HFF-Myc (cell line): Measurements from ENCODE around the gene MLN.

Experiments used
- DNase-seq: peaks from one replicate; pipeline ENCODE4 v3.0.0-alpha.2; 2011; ENCODE audit warnings: low read depth; ENCODE audit errors: extremely low read depth
- H3K4me3 ChIP-seq: replicated peaks from 2 replicates; pipeline ENCODE4 v1.5.1; 2011; ENCODE audit warnings: low read depth, mild to moderate bottlenecking, control low read depth, low read length
- TF ChIP-seq, protein P1 (sequence below): IDR thresholded peaks from 2 replicates; pipeline ENCODE4 v1.5.1; 2012; ENCODE audit warnings: mild to moderate bottlenecking, low read depth, low read length, control low read depth; ENCODE audit errors: missing control alignments

MLN gene

DNA sequence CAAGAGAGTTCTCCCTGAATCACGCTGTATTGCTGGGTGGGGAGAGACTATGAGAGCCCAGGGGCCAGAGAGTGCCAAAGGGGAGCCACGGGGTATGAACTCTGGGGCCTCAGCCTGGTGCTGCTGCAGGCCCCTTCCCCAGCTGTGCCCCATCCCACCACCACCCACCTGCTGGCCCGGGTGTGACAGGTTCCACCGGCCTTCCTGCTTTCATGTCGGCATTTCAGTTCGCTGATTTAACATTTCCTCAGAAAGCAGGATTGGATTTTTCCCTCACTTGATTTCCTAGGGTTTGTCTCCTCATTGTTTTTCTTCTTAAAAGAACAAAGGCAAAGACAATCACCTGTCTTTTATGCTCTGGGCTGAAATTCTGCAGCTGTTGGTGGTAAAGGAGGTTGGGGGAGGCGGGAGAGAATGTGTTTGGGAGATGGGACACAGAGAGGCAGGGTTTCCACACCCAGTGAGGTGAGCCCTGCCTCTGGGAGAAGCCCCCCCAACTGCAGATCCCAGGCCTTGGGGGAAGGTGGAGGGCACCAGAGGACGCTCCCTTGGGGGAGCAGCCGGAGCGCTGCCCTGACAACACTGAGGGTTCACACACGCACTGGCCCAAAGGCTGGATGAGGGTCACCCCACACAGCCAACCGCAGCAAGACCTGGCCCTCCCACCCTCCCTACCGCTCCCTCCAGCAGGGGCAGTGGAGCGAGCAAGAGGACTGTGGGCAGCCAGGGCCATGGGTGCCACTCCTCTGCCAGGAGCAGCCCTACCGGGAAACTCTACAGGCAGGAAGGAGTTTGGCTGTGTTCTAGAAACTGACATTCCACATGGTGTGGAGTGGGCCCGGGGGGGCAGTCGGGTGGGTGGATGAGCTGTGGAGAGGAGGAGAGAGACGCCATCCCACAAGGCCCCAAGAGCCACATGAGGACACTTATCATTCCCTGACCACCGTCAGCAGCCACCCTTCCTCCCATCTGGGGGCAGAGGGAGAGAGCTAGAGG lies 10.5 kb upstream of the MLN start:
- H3K4me3 ChIP-seq = no peak overlapping the region
- DNase-seq = no peak
- TF ChIP-seq, protein P1, sequence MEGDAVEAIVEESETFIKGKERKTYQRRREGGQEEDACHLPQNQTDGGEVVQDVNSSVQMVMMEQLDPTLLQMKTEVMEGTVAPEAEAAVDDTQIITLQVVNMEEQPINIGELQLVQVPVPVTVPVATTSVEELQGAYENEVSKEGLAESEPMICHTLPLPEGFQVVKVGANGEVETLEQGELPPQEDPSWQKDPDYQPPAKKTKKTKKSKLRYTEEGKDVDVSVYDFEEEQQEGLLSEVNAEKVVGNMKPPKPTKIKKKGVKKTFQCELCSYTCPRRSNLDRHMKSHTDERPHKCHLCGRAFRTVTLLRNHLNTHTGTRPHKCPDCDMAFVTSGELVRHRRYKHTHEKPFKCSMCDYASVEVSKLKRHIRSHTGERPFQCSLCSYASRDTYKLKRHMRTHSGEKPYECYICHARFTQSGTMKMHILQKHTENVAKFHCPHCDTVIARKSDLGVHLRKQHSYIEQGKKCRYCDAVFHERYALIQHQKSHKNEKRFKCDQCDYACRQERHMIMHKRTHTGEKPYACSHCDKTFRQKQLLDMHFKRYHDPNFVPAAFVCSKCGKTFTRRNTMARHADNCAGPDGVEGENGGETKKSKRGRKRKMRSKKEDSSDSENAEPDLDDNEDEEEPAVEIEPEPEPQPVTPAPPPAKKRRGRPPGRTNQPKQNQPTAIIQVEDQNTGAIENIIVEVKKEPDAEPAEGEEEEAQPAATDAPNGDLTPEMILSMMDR = no peak

DNA sequence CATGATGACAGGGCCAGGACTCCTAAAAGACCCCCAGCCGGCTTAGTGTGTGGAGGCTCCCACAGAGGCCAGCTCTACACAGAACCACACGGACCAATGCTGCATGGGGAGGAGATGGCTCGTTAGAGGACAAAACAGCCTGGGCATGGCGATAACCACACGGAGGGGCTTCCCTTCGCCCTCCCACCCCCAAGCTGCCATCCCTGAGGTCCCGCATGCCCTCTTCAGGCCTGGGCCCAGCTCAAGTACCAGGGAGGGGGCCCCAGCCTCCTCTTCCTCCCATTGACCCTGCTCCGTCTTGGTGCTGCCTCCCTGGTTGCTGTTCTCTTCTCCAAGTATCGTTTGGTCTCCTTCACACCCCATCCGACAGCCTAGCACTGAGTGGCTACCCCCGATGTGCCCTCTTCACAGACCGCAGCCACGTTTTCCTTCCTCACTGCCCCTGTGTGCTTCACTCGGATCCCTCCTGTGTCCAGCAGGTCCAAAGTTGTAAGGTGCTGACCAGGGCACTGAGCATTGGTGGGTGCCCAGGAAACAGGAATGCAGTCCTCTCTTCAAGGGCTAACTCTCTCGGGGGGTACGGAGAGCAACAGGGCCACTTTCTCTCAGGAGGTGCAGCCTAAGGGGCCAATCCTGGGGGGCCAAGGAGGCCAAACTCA lies 9.6 kb upstream of the MLN start:
- H3K4me3 ChIP-seq = no peak overlapping the region
- DNase-seq = no peak
- TF ChIP-seq, protein P1 = no peak

DNA sequence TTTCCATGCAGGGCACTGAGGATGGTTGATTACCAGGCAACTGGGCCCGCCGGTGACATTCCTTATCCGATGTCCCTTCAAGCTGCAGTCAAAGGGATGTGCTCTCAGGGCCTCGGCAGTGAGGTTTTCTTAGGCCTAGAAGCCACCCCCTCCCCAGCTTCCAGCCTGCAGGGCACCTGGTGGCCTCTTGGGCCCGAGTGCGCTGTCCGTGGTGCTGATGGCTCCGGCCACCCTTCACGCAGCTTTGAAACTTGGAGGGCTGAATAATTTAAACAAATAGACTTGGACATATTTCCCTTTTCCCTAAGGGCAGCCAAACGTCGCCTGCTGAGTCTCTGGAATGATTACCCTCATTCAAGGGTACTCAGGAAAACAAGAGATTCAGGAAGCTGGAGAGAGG lies 8.9 kb upstream of the MLN start:
- no peak for DNase-seq

DNA sequence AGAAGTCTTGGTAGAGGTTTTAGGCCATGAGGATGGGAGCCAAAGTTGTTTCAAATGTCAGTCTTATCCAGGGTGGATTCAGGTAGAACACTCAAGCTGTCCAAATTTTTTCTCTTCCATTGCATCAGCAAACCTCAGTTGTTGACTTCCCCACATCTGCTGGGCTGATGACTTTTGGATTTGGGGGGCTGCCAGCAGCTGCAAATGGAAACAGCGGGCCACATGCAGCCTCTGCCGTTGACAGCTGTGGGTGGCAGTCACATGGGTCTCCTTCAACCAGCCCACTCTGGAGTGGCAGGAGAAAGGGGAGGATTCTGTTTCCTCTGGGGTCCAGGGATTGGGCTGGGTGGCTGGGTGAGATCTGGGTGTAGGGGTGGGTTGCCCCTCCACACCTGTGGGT lies 5.8 kb upstream of the MLN start:
- no peak overlapping the region for H3K4me3 ChIP-seq
- no peak for DNase-seq
- TF ChIP-seq, protein P1 = no peak

More for the DNA sequence above, 8.9 kb upstream of the MLN start:
- TF ChIP-seq, protein P1 = peak; percentile 23
- H3K4me3 ChIP-seq = no peak overlapping the region

DNA sequence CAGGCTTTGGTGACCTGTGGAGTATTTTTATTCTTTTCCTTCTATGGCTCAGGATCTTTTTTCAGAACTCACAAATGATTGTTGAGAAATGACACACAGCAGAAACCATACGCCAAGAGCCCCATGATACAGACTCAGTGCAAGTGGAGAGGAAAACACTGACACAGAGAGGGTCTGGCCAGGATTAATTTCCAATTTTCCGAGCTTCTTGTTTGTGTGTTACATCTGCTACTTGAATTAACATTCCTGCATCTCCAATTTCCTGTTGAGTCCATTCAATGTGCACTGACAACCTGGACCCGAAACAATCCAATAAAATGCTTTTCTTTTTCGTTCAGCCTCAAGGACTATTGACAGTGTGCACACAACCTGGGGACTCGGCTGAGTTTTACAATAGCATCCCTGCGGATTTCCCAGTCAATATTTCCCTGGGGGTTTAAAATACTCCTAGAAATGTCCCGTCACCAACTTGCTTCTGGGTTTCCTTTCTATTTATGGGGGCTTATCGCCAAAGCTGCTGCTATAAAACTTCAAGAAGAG lies 4.9 kb upstream of the MLN start:
- DNase-seq = no peak
- TF ChIP-seq, protein P1 = no peak
- H3K4me3 ChIP-seq = no peak overlapping the region

DNA sequence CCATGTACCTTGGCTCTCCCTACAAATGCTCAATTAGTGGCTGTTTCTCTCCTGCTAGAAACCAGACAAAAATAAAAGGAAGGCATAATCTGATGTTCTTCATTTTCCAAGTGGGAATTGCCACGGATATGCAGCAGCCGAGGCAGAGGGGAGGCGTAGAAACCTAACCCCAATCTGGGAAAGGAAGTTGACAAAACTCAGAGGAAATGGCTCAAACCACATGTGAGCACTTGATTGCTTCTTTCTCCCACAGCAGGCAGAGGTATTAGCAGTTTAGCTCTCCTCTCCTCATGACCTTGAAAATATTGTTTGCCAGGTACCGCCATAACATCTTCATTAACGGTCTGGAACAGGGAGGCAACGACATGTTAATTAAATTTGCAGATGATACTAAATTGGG lies 3.8 kb upstream of the MLN start:
- no peak for DNase-seq
- H3K4me3 ChIP-seq = no peak overlapping the region
- TF ChIP-seq, protein P1 = no peak
